ENCODE results near the gene SERPINC1. TPM values are rescaled to one million over a fixed set of nuclear protein-coding genes. Genes with fewer than 3 reads are reported as not detected.
"Not testable (repeated sequence)": the region's sequence is repeated elsewhere in the genome, so short reads cannot be mapped to it uniquely, and the experiment has no call there.

Gene SERPINC1
- total RNA-seq, 1 donor from 2014 or later, result 0.94 TPM

GRCh38 chr1:173862769-173863223, 54.3 kb downstream of the SERPINC1 start:
- DNase-seq, result no peak

DNA sequence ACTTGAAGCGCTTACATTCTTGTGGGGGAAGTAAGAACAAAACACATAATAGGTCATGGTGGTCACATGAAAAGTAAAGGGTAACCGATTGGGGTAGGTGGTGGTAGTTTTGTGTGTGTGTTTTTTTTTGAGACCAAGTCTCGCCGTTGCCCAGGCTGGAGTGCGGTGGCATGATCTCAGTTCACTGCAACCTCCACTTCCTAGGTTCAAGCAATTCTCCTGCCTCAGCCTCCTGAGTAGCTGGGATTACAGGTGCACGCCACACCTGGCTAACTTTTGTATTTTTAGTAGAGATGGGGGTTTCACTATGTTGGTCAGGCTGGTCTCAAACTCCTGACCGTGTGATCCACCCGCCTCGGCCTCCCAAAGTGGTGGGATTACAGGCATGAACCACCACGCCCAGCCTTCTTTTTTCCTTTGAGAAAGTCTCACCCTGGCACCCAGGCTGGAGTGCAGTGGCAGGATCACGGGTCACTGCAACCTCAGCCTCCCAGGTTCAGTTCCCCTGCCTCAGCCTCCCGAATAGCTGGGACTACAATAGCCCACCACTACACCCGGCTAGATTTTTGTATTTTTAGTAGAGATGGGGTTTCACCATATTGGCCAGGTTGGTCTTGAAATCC, 54.9 kb downstream of the SERPINC1 start:
- not testable (repeated sequence) for DNase-seq

GRCh38 chr1:173861731-173862145, 55.4 kb downstream of the SERPINC1 start:
- no peak for DNase-seq

GRCh38 chr1:173860065-173860464, 57.1 kb downstream of the SERPINC1 start:
- no peak for DNase-seq

- DNase-seq, result not testable (repeated sequence)
Observed at GRCh38 chr1:173859547-173859946, 57.6 kb downstream of the SERPINC1 start.

DNA sequence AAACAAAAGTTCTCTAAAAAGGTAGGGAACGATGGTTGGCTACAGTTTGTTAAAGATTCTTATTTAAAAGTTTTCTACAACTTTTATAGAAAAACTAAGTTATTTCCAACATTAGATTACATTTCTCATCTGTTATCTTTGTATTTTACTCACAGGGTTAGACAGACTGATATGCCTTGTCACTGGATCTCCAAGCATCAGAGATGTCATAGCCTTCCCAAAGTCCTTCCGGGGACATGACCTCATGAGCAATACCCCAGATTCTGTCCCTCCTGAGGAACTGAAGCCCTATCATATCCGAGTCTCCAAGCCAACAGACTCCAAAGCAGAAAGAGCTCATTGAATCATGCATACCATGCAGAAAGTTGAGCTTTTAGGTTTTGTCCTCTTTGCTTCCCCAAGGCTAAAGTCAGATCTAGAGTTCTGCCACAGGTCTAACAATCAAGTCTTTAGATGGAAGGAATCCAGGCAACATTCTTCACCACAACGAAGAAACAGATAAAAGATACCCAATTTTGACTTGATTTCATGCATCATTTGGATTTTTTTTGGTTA, 59.7 kb downstream of the SERPINC1 start:
- no peak for DNase-seq

- no peak for DNase-seq
Observed at GRCh38 chr1:173856903-173857302, 60.2 kb downstream of the SERPINC1 start.

- no peak for DNase-seq
Observed at GRCh38 chr1:173856014-173856413, 61.1 kb downstream of the SERPINC1 start.

Small RNA genes within 50 kb of the gene (small RNA-seq; reads per million reads assigned to genes)
- not detected for gene RNA5SP67

Other genes with a start within 250 kb of the SERPINC1 start
- 26.2 TPM for gene ANKRD45, start 247.5 kb downstream of the SERPINC1 start, total RNA-seq
- gene KLHL20, start 202.3 kb downstream of the SERPINC1 start, total RNA-seq, result 34.9 TPM
- 13.3 TPM for gene DARS2, start 92.7 kb downstream of the SERPINC1 start, total RNA-seq
- 25.6 TPM for gene CENPL, start 92.4 kb downstream of the SERPINC1 start, total RNA-seq
- 605 TPM for gene GAS5, start 49.3 kb downstream of the SERPINC1 start, total RNA-seq
- 52.7 TPM for gene ZBTB37, start 48.9 kb downstream of the SERPINC1 start, total RNA-seq
- 36.7 TPM for gene RC3H1, start 105.0 kb upstream of the SERPINC1 start, total RNA-seq
- gene RABGAP1L, start 242.2 kb upstream of the SERPINC1 start, total RNA-seq, result 145 TPM

All from occipital lobe (tissue), 3 donors.